ENCODE results near the gene MYBPC1.
"Not testable (repeated sequence)": the region's sequence is repeated elsewhere in the genome, so short reads cannot be mapped to it uniquely, and the experiment has no call there.

The MYBPC1 gene

GRCh38 chr12:101654442-101654841 is 59.7 kb downstream of the MYBPC1 start:
- no peak for DNase-seq (ENCODE audit: low read depth in 2 of 2)

GRCh38 chr12:101655393-101655792 is 60.6 kb downstream of the MYBPC1 start:
- DNase-seq (ENCODE audit: low read depth in 2 of 2), result no peak

- not testable (repeated sequence) for DNase-seq (ENCODE audit: low read depth in 2 of 2)
Observed at GRCh38 chr12:101660662-101661061, 65.9 kb downstream of the MYBPC1 start.

GRCh38 chr12:101663298-101663697 is 68.5 kb downstream of the MYBPC1 start:
- no peak for DNase-seq (ENCODE audit: low read depth in 2 of 2)

GRCh38 chr12:101664992-101665391 is 70.2 kb downstream of the MYBPC1 start:
- no peak for DNase-seq (ENCODE audit: low read depth in 2 of 2)

GRCh38 chr12:101666052-101666728 is 71.4 kb downstream of the MYBPC1 start:
- DNase-seq (ENCODE audit: low read depth in 2 of 2), result no peak

- no peak for DNase-seq (ENCODE audit: low read depth in 2 of 2)
Observed at GRCh38 chr12:101667591-101667990, 72.8 kb downstream of the MYBPC1 start.

- no peak for DNase-seq (ENCODE audit: low read depth in 2 of 2)
Observed at GRCh38 chr12:101670007-101670671, 75.4 kb downstream of the MYBPC1 start.

- DNase-seq (ENCODE audit: low read depth in 2 of 2), result no peak
Observed at GRCh38 chr12:101671157-101671791, 76.5 kb downstream of the MYBPC1 start.

GRCh38 chr12:101671833-101672232 is 77.1 kb downstream of the MYBPC1 start:
- no peak for DNase-seq (ENCODE audit: low read depth in 2 of 2)

GRCh38 chr12:101675555-101675954 is 80.8 kb downstream of the MYBPC1 start:
- DNase-seq (ENCODE audit: low read depth in 2 of 2), result no peak

GRCh38 chr12:101676497-101676896 is 81.7 kb downstream of the MYBPC1 start:
- DNase-seq (ENCODE audit: low read depth in 2 of 2), result not testable (repeated sequence)

GRCh38 chr12:101678081-101678480 is 83.3 kb downstream of the MYBPC1 start:
- DNase-seq (ENCODE audit: low read depth in 2 of 2), result no peak

- no peak for DNase-seq (ENCODE audit: low read depth in 2 of 2)
Observed at GRCh38 chr12:101680240-101680639, 85.5 kb downstream of the MYBPC1 start.

- DNase-seq (ENCODE audit: low read depth in 2 of 2), result no peak
Observed at GRCh38 chr12:101680647-101681046, 85.9 kb downstream of the MYBPC1 start.

- DNase-seq (ENCODE audit: low read depth in 2 of 2), result not testable (repeated sequence)
Observed at GRCh38 chr12:101681627-101682026, 86.9 kb downstream of the MYBPC1 start.

GRCh38 chr12:101685092-101685491 is 90.3 kb downstream of the MYBPC1 start:
- no peak for DNase-seq (ENCODE audit: low read depth in 2 of 2)

- DNase-seq (ENCODE audit: low read depth in 2 of 2), result no peak
Observed at GRCh38 chr12:101686176-101686575, 91.4 kb downstream of the MYBPC1 start.

- no peak for DNase-seq (ENCODE audit: low read depth in 2 of 2)
Observed at GRCh38 chr12:101690544-101691098, 95.8 kb downstream of the MYBPC1 start.

GRCh38 chr12:101691503-101692096 is 96.8 kb downstream of the MYBPC1 start:
- no peak for DNase-seq (ENCODE audit: low read depth in 2 of 2)

- no peak for DNase-seq (ENCODE audit: low read depth in 2 of 2)
Observed at GRCh38 chr12:101694297-101694848, 99.6 kb downstream of the MYBPC1 start.

GRCh38 chr12:101694986-101695385 is 100.2 kb downstream of the MYBPC1 start:
- DNase-seq (ENCODE audit: low read depth in 2 of 2), result no peak
